ENCODE data around the gene FAM162B. TPM values are rescaled to one million over a fixed set of nuclear protein-coding genes. Genes with fewer than 3 reads are reported as not detected.

Gene FAM162B
- total and polyA plus RNA-seq, 3 donors from 2014 or later: 3.2 to 9.4 (median 5.4) TPM

DNA sequence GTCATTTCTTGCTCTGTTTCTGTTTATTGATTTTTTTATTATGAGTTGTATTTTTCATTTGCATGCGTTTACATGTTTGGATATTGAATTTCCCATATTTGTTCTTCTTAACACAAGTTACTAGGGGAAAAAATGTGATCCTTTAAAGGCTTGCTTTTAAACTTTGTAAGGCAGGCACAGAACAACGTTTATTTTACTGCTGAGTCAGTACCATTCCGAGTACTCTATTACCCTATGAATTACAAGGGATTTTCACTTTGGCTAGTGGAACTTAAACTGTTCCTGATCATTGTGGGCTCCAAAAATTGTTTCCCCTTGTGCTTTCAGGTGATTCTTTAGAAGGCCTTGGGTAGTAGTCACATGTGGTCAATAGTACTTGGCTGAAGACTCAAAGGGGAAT lies 28.5 kb downstream of the FAM162B start:
- Histone ChIP-seq H3K36me3 (ENCODE audit: low read depth, missing control alignments) (no peaks in the 10 kb centered on the region), H3K9me3 (no peaks in the 10 kb centered on the region), H3K4me1 (no peaks in the 10 kb centered on the region), H3K4me3 (no peak overlapping the region), H3K27me3 (no peaks in the 10 kb centered on the region), H3K27ac (no peak overlapping the region)
- DNase-seq: no peak
- TF ChIP-seq POLR2A (IDR thresholded peaks at IDR 0.05): no peak
- intact Hi-C loops (cut with DNase I; ENCODE audit: low total_unique reads): no loop called here
- WGBS, 2 donors: 82 to 90% methylated on average over 3 of the region's 3 CpGs

DNA sequence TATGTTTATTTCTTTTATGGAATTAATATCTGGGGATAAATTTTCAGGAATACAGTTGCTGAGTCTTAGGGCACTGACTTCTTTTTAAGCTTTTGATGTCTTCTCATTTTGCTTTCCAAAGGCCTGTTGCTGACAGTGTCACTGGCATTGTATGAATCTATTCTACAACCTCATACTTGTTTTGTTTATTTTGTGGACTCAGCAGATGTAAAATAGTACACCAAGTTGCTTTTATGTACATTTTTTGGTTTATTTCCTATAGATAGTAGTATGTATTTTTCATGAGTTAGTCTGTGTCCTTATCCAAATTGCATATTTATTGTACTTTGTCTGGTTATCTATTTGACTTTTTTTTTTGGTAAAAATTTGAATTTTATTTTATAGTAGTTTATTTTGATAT lies 35.0 kb downstream of the FAM162B start:
- Histone ChIP-seq H3K4me3 (no peak overlapping the region), H3K27me3 (no peaks in the 10 kb centered on the region), H3K4me1 (no peaks in the 10 kb centered on the region), H3K27ac (no peak overlapping the region), H3K9me3 (no peaks in the 10 kb centered on the region), H3K36me3 (ENCODE audit: low read depth, missing control alignments) (no peaks in the 10 kb centered on the region)
- TF ChIP-seq, protein P1, sequence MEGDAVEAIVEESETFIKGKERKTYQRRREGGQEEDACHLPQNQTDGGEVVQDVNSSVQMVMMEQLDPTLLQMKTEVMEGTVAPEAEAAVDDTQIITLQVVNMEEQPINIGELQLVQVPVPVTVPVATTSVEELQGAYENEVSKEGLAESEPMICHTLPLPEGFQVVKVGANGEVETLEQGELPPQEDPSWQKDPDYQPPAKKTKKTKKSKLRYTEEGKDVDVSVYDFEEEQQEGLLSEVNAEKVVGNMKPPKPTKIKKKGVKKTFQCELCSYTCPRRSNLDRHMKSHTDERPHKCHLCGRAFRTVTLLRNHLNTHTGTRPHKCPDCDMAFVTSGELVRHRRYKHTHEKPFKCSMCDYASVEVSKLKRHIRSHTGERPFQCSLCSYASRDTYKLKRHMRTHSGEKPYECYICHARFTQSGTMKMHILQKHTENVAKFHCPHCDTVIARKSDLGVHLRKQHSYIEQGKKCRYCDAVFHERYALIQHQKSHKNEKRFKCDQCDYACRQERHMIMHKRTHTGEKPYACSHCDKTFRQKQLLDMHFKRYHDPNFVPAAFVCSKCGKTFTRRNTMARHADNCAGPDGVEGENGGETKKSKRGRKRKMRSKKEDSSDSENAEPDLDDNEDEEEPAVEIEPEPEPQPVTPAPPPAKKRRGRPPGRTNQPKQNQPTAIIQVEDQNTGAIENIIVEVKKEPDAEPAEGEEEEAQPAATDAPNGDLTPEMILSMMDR (IDR thresholded peaks at IDR 0.05): no peak
- no peak for TF ChIP-seq POLR2A (IDR thresholded peaks at IDR 0.05)
- intact Hi-C loops (cut with DNase I; ENCODE audit: low total_unique reads): no loop called here
- no peak for DNase-seq

DNA sequence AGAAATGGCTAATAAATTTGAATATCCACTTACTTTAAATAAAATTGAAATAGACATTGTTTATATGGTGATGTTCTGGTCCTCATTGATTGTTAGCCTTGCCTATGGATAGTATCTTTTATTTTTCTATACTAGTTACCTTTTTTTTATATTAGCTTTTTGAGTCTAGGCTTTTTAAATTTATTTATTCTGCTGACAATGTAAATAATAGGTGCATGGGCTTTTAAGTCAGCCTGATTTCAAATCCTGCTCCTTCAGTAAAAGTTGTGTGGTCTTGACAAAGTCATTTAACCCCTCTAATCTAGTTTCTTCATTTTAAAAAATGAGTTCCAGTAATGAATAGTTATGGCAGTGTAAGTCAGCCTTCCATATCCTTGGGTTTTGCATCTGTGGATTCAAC lies 38.6 kb downstream of the FAM162B start:
- Histone ChIP-seq H3K27ac (no peak overlapping the region), H3K9me3 (no peaks in the 10 kb centered on the region), H3K27me3 (no peaks in the 10 kb centered on the region), H3K4me1 (no peaks in the 10 kb centered on the region), H3K36me3 (ENCODE audit: low read depth, missing control alignments) (no peaks in the 10 kb centered on the region), H3K4me3 (no peak overlapping the region)
- no peak for TF ChIP-seq POLR2A (IDR thresholded peaks at IDR 0.05)
- TF ChIP-seq, protein P1 (IDR thresholded peaks at IDR 0.05): no peak
- intact Hi-C loops (cut with DNase I; ENCODE audit: low total_unique reads): no loop called here
- DNase-seq: no peak

DNA sequence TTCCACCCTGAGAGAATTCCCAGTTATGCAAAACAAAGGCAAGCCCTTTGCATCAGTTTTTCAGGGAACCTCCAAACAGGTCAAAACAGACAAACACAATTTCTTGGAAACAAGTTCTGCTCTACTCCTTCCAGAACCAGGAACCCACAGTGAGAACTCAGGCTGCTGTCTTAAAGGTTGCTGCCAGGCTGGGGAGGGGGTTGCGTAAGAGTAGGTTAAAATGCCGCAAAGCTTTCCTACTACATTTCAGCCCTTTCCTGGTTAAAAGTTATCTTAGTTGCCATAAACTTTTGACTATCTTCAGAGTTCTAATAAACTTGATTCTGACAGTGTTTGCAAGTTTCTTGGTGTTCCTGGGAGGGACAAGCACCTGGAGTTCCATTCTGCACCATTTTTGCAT lies 50.8 kb downstream of the FAM162B start:
- Histone ChIP-seq H3K9me3 (no peaks in the 10 kb centered on the region), H3K27me3 (no peaks in the 10 kb centered on the region), H3K4me1 (no peaks in the 10 kb centered on the region), H3K4me3 (no peak overlapping the region), H3K27ac (no peak overlapping the region), H3K36me3 (ENCODE audit: low read depth, missing control alignments) (no peaks in the 10 kb centered on the region)
- WGBS, 2 donors: 96 to 100% methylated on average over 2 of the region's 2 CpGs
- TF ChIP-seq, protein P1 (IDR thresholded peaks at IDR 0.05): no peak
- no peak for TF ChIP-seq POLR2A (IDR thresholded peaks at IDR 0.05)
- intact Hi-C loops (cut with DNase I; ENCODE audit: low total_unique reads): no loop called here
- no peak for DNase-seq

DNA sequence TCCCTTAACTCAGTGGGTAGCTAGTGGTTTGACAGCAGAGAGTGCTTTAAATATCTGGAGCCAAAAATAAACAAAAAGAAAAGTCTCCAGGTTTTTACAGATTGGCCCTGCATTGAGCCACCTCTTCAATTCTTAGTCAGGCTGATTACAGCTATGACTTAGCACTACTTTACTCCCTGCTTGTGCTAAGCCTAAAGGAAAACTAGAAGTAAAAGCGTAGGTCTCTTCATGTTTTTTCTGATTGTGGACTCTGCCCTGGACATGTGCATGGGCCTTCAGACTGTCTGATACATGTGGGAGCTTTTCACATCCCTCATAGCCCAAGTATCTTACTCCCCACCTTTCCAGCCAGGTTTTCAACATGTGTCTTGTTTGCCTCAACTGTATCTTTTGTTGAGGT lies 51.2 kb downstream of the FAM162B start:
- Histone ChIP-seq H3K27ac (no peak overlapping the region), H3K9me3 (no peaks in the 10 kb centered on the region), H3K36me3 (ENCODE audit: low read depth, missing control alignments) (no peaks in the 10 kb centered on the region), H3K4me1 (no peaks in the 10 kb centered on the region), H3K27me3 (no peaks in the 10 kb centered on the region), H3K4me3 (no peak overlapping the region)
- TF ChIP-seq, protein P1 (IDR thresholded peaks at IDR 0.05): no peak
- no peak for TF ChIP-seq POLR2A (IDR thresholded peaks at IDR 0.05)
- WGBS, 2 donors: 92 to 94% methylated on average over 1 of the region's 1 CpG
- intact Hi-C loops (cut with DNase I; ENCODE audit: low total_unique reads): no loop called here
- no peak for DNase-seq

Data from testis (tissue), 3 donors.